WTC11 (cell line): ENCODE results near the gene MPND.

Source experiments
- CTCF ChIP-seq: fragments of 200-600 bp; IDR thresholded peaks from 2 replicates; pipeline ENCODE4 v1.8.0; 2022; ENCODE audit warnings: antibody characterized with exemption
- GABPB1 ChIP-seq: sonication (generic); formaldehyde crosslinking; IDR thresholded peaks from 2 replicates; pipeline ENCODE4 v1.8.1; 2023; ENCODE audit warnings: mild to moderate bottlenecking, missing genetic modification reagents
- NR3C1 ChIP-seq: sonication (generic); formaldehyde crosslinking; conservative IDR thresholded peaks from 2 replicates; pipeline ENCODE4 v1.8.1; 2023; ENCODE audit warnings: low read depth, mild to moderate bottlenecking, missing genetic modification reagents
- ZNF121 ChIP-seq: sonication (generic); formaldehyde crosslinking; IDR thresholded peaks from 2 replicates; pipeline ENCODE4 v1.8.0; 2023; ENCODE audit warnings: missing genetic modification reagents
- TF ChIP-seq, protein P1 (sequence below): sonication (generic); formaldehyde crosslinking; IDR thresholded peaks from 2 replicates; pipeline ENCODE4 v1.8.1; 2023; ENCODE audit warnings: mild to moderate bottlenecking, missing genetic modification reagents, moderate library complexity

DNA sequence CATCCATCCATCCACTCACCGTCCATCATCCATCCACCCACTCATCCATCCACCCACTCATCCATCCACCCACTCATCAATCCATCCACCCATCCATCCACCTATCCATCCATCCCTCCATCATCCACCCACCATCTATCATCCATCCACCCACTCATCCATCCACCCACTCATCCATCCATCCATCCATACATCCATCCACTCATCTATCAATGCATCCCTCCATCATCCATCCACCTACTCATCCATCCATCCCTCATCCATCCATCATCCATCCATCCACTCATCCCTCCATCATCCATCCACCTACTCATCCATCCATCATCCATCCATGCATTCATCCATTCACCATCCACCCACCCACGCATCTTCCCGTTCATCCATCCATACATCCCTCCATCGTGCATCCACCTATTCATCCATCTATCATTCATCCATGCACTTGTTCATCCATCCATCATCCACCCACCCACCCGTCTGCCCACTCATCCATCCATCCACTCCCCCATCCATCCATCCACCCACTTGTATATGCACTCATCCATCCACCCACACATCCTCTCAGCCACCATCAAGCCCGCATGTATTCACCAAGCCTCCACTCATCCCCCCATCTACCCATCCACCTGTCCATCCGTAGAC is 8.3 kb upstream of the MPND start:
- TF ChIP-seq, protein P1, sequence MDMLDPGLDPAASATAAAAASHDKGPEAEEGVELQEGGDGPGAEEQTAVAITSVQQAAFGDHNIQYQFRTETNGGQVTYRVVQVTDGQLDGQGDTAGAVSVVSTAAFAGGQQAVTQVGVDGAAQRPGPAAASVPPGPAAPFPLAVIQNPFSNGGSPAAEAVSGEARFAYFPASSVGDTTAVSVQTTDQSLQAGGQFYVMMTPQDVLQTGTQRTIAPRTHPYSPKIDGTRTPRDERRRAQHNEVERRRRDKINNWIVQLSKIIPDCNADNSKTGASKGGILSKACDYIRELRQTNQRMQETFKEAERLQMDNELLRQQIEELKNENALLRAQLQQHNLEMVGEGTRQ (CRISPR knock-in tag) = no peak
- TF ChIP-seq CTCF = no peak
- no peak for TF ChIP-seq GABPB1 (CRISPR knock-in tag)
- TF ChIP-seq NR3C1 (CRISPR knock-in tag) = no peak
- no peak for TF ChIP-seq ZNF121 (CRISPR knock-in tag)
